HG03354 (cell line): ENCODE data around the gene KDELR3.

ENCODE experiments used
- ATAC-seq: cut with Tn5 transposase; IDR thresholded peaks from one replicate; pipeline ENCODE4 v1.9.1; 2021; ENCODE audit warnings: mild to moderate bottlenecking; ENCODE audit not compliant: unreplicated experiment, poor library complexity, severe bottlenecking

Gene KDELR3

GRCh38 chr22:38467904-38468442, at the start of gene KDELR3:
TSS of gene KDELR3 (plus strand) at chr22:38468096. CDS start at chr22:38468234, 138 bp downstream.
- ATAC-seq: no peak

DNA sequence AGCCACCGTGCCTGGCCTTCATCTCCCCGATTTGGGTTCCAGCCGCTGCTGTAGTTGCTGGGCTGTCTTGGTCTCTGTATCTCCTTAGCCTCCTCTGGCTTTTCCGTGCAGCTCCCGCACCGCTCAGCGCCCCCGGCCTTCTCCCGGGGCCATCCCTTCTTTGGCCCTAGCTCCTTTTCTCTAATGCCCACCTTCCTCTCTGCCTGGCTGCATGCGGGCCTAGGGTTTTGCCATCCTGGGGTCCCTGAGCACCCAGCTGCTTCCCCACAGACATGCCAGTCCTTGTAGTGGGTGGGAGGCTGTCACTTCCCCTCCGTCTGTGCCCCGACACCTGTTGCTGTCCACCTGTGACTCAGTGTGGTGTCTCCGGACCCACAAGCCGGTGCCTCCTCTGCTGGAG, 49.3 kb upstream of the KDELR3 start:
- no peak for ATAC-seq

- ATAC-seq: no peak
Measured at GRCh38 chr22:38419121-38419857, 48.6 kb upstream of the KDELR3 start.

GRCh38 chr22:38419858-38420160, 48.1 kb upstream of the KDELR3 start:
- ATAC-seq: no peak

DNA sequence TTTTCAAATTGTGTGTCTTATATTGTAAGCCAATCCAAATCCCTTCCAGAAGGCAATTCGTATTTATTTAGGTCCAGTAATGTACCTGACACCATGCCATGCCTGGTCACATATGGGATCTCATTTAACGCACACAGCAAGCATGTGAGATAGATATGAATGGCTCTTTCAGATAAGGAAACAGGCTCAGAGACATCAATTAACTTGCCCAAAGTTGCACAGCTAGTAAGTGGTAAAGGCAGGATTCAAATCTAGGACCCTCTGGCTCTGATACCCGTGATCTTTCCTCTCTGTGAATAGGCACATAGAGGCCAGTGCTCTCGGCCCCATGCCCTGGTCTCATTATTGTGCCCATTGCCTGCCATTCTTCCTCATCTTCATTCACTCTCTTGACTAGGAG, 47.2 kb upstream of the KDELR3 start:
- ATAC-seq: no peak

DNA sequence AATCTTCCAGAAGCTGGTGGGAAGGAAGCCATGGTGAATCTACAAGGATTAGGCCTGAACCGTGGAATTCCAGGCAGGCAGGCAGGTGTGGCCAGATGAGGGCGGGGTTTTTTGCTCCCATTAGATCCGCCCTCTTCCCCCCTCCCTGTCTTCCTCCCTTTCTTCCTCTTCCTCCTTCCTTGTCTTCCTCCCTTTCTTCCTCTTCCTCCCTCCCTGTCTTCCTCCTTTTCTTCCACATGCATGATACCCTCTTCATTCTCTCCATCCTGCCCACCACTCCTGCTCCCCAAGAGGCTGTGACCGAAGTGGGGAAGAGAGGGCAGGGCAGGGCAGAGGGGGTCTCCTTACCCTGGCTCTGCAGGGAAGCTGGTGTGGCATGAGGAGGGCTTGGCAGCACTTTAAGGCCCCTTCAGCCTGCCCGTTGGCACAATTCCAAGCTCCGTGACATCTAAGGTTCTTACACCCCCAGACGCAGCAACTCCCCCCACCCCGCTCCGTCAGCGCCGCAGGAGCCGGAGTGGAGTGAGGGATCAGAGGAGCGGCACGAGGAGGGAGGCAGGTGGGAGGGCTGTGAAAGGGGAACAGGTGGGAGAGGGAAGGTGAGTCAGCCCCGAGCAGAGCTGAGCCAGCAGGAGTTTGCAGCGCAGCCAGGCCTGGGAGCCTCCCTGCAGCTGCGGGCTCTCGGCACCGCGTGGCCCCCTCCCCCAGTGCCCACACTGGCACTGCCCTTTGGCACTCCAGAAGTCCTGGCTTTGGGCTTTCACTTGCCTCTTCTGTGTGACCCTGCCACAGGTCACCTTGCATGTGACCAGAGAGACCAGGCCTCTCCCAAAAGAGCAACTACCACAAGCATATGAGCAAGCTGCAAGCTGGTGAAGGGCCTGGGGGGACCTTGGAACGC, 45.0 kb upstream of the KDELR3 start:
- ATAC-seq: no peak

- no peak for ATAC-seq
Measured at GRCh38 chr22:38423512-38424503, 44.1 kb upstream of the KDELR3 start.

DNA sequence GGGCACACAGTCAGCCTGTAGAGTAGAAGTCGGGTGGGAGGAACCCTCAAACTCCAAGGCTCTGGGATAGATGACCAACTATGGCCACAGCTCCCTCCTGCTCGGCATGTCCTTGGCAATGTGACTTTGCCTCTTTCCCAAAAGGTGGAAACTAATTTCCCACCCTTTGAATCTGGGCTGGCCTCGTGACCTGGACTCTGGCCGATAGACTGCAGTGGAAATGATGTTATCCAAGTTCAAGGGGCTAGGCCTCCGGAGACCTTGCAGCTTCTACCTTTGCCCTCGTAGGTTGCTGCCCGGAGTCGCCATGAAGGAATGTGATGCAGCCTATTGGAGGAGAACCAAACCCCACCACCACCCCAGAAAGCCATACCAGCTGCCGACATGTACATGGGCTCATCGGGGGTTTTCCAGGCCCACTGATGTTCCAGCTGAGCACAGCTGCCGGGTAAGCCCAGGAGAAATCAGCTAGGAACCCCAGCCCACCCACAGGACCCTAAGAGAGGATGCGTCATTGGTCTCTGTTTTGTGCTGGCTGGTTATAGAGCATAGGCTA, 43.3 kb upstream of the KDELR3 start:
- ATAC-seq: no peak

GRCh38 chr22:38426628-38427027, 41.3 kb upstream of the KDELR3 start:
- ATAC-seq: no peak

- no peak for ATAC-seq
Measured at GRCh38 chr22:38427465-38427864, 40.4 kb upstream of the KDELR3 start.

GRCh38 chr22:38427940-38428339, 40.0 kb upstream of the KDELR3 start:
- no peak for ATAC-seq

- no peak for ATAC-seq
Measured at GRCh38 chr22:38428714-38429113, 39.2 kb upstream of the KDELR3 start.

DNA sequence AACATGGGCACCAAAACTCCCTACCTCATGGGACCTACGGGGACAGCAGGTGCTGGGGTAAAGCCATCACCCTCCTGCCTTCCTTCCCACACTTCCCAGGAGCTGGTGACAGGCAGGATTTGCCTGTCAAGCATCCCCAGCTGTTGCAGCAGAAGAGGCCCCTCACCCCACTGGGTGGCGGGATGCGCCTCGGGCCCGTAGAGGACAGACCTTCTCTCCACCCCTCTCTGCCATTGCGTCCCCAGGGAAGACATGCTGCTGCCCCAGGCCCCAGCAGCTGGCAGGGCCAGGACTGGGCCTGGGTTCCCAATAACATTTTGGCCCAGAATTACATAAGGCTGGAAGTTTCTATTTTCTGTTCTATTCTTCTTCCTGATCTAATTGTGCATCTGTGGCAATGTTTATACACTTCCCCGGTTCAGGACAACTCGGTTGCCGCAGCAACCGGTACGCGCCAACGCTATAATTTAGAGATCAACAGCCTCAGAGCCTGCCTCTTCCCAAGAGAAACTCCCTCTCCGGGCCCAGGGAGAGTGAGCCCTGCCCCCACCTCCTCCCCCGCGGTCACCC, 38.3 kb upstream of the KDELR3 start:
- ATAC-seq: no peak

DNA sequence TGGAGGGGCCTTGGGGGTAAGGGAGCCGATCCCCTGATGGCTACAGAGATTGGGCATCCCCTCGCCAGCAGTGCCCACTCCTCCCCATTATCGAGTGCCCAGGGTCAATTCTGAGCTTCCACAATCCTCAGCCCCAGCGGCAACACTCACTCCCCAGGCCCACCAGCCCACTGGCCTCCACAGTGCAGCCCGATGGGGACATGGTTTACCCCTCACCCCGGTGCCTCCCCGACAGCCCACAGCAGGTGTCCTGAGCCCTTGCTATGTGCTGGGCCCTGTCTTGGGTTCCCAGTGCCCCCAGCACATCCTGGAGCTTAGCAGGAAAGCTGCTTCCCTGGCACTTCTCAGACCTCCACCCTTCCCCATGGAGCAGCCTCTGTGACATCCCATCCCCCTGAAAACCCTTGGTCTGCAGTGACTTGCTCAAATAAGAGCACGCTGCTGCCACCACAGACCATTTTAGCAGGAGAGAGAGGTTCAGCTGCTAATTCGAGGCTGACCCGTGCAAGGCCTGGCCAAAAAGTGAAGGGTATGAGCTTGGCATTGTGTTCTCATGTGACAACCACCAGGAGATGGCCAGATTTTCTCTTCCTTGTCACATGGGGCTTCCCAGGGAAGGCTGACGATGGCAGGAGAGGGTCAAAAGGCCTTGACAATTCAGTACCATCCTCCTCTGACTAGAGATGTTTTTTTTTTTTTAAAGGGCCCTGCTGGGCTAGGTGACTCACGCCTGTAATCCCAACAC, 36.5 kb upstream of the KDELR3 start:
- no peak for ATAC-seq

- no peak for ATAC-seq
Measured at GRCh38 chr22:38432264-38432663, 35.6 kb upstream of the KDELR3 start.

DNA sequence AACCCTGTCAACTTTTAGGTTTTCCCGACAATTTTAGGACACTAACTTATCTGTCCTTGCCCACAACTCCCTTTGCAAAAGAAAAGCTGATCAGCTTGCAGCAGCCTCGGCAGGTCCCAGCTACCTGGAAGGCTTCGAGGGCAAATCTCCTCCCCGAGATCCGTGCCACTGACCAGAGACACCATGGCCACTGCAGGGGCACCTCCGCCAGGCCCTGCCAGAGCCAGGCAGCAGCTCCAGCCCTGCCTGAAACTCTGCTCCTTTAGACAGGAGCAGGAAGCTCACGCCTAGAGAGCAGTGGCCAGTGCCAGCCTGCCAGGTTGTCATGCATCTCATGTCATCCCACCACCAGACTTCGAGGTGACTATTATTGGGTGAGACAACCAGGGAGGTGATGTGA, 34.0 kb upstream of the KDELR3 start:
- no peak for ATAC-seq

DNA sequence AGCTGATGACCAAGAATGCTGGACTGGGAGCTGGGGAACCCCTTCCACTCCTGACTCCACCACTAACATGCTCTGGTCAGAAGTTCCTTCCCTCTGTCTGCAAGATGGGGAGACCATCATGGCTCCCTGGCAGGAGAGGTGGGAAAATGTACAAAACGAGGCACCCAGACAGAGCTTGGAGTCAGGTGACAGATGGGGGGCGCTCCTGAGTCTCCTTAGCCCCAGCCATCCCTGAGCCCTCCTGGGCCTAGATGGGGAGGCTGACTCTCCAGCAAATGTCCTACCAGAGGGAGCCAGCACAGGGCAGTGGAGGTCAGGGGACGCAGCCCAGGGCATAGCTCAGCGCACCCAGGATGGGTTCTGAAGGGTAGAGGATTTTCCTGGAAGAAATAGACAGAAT, 32.9 kb upstream of the KDELR3 start:
- no peak for ATAC-seq

GRCh38 chr22:38435965-38436364, 31.9 kb upstream of the KDELR3 start:
- ATAC-seq: no peak
